Activated T-cell treated with anti-CD3 and anti-CD28 coated beads for 4 hours (primary cell): Measurements from ENCODE around the gene CES2.
"Not testable (repeated sequence)": the region's sequence is repeated elsewhere in the genome, so short reads cannot be mapped to it uniquely, and the experiment has no call there.

Experiments used
- DNase-seq: peaks from one replicate; pipeline ENCODE4 v3.0.0-alpha.2; 2020

The CES2 gene

GRCh38 chr16:66919569-66920298, 15.6 kb upstream of the CES2 start:
- DNase-seq = no peak

GRCh38 chr16:66920299-66920590, 15.1 kb upstream of the CES2 start:
- DNase-seq = no peak

- DNase-seq = no peak
Observed at GRCh38 chr16:66920924-66921680, 14.2 kb upstream of the CES2 start.

- DNase-seq = no peak
Observed at GRCh38 chr16:66921729-66922450, 13.4 kb upstream of the CES2 start.

GRCh38 chr16:66923247-66923731, 12.0 kb upstream of the CES2 start:
- no peak for DNase-seq

GRCh38 chr16:66923866-66924265, 11.4 kb upstream of the CES2 start:
- DNase-seq = no peak

GRCh38 chr16:66924527-66925321, 10.6 kb upstream of the CES2 start:
- DNase-seq = no peak

GRCh38 chr16:66925322-66925840, 9.9 kb upstream of the CES2 start, which contains the start of gene RRAD:
RRAD (minus strand) TSS chr16:66925535; CDS start chr16:66925179, 356 bp downstream.
- no peak for DNase-seq

GRCh38 chr16:66926171-66926947, 9.0 kb upstream of the CES2 start:
- DNase-seq = no peak

GRCh38 chr16:66926961-66927436, 8.3 kb upstream of the CES2 start:
- no peak for DNase-seq

- DNase-seq = no peak
Observed at GRCh38 chr16:66927918-66928649, 7.2 kb upstream of the CES2 start.

- DNase-seq = no peak
Observed at GRCh38 chr16:66928702-66929388, 6.5 kb upstream of the CES2 start.

- DNase-seq = no peak
Observed at GRCh38 chr16:66930189-66930588, 5.1 kb upstream of the CES2 start.

- DNase-seq = no peak
Observed at GRCh38 chr16:66931665-66932064, 3.7 kb upstream of the CES2 start.

GRCh38 chr16:66932076-66932475, 3.2 kb upstream of the CES2 start:
- DNase-seq = no peak

GRCh38 chr16:66933776-66934137, 1.6 kb upstream of the CES2 start:
- DNase-seq = peak; percentile 54

- DNase-seq = peak; percentile 89
Observed at GRCh38 chr16:66934138-66934838, 1.0 kb upstream of the CES2 start, which contains the start of gene CIAO2B. CIAO2B (minus strand) TSS chr16:66934402; CDS start chr16:66934364, 38 bp downstream.

- not testable (repeated sequence) for DNase-seq
Observed at GRCh38 chr16:66934839-66935313, 440 bp upstream of the CES2 start.

- no peak for DNase-seq
Observed at GRCh38 chr16:66936462-66936861, 1.1 kb downstream of the CES2 start.
